IPS DF 19.7 (cell line): ENCODE measurements around the gene HPN.
"Not testable (repeated sequence)": the region's sequence is repeated elsewhere in the genome, so short reads cannot be mapped to it uniquely, and the experiment has no call there.

Experiments
- DNase-seq: peaks from one replicate; pipeline ENCODE4 v3.0.0-alpha.2; 2013; ENCODE audit warnings: low read depth, low spot score

The HPN gene

DNA sequence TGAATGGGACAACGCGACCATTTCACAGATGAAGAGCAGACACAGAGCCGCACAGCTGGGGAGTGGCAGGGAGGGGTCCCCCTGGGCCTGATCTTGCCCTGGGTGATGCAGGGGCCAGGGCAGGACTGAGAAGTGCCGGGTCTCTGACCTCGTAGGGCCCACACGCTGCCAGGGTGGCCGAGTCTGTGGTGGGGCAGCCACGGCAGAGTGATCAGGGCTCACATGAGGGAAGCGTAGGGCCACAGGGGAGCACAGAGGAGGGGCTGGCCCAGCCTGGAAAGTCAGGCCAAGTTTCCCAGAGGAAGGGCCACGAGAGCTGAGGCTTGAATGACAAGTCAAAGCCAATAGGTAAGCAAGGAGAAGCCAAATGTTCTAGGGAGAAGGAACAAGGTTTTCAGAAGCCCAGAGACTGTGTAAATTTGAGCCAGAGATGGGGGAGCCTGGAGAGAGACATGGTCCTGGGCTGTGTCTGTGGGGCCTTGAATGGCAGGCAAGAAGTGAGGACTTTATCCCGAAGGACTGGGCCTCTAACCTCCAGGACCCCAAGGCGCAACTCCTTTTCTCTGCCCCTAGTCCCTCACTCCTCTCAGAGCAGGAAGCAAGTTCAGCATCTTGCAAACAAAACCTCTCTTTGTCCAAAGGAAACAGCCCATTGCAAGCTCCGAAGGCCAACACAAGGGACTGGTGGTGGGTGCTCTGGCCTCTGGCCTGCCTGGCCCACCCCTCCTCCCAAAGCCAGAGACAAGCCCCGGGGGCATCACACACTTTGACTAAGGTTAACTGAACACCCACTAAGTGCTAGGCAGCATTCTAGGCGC is 42.4 kb downstream of the HPN start:
- no peak for DNase-seq

DNA sequence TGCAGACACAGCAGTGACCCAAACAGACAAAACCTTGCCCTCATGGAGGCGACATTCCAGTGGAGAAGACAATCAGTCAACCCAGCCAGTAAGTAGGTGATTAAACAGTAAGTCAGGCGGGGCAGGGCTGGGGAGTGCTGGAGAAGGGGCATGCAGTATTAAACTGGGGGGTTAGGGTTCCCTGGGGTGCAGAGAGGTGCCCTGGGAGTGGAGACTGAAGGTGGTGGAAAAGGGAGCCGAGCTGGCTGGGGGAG is 42.9 kb downstream of the HPN start:
- no peak for DNase-seq

DNA sequence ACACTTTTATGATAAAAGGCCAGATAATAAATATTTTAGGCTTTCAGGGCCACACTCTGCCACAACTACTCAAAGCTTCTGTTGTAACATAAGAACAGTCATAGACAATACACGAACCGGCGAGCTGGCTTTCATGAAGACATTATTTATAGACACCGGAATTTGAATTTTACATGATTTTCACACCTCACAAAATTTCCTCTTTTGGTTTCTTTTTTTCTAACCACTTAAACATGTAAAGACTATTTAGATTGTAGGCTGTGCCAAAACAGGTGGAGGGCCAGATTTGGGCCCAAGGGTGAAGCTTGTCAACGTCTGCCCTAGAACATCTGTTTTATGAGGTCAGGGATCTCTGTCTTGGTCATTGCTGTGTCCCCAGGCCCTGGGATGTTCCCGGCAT is 44.4 kb downstream of the HPN start:
- DNase-seq: no peak

DNA sequence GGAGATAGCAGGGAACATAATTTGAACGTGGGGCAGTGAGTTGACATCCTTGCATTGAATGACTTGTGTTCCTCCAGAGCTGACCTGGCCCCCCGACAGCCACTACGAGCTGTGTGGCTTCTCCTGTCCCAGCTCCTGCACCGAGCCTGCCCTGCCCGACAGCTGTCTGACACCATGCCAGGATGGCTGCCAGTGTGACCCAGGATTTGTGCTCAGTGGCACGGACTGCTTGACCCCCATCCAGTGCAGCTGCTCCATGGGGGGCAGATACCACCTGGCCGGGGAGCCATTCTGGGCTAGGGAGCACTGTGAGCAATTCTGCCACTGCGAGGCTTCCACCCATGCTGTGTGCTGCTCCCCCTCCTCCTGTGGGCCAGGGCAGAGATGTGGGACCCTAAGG is 44.9 kb downstream of the HPN start:
- no peak for DNase-seq

DNA sequence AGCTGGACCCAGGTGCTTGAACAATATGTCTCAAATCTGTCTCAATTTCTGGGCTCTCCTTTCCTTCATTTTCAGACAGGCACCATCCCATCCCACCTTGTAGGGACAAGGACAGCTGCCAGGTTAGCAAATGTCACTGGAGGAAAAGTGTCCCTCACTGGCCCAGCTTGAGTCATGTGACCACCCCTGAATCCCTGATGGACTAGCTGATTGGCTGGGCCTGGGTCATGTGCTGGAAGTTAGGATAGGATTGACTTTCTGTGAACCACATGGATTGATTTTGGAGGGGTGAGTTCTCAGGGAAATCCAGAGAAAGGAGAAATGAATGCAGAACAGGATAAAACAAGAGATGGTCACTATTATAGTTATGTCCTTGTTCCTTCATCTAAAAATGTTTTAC is 45.9 kb downstream of the HPN start:
- DNase-seq: no peak

DNA sequence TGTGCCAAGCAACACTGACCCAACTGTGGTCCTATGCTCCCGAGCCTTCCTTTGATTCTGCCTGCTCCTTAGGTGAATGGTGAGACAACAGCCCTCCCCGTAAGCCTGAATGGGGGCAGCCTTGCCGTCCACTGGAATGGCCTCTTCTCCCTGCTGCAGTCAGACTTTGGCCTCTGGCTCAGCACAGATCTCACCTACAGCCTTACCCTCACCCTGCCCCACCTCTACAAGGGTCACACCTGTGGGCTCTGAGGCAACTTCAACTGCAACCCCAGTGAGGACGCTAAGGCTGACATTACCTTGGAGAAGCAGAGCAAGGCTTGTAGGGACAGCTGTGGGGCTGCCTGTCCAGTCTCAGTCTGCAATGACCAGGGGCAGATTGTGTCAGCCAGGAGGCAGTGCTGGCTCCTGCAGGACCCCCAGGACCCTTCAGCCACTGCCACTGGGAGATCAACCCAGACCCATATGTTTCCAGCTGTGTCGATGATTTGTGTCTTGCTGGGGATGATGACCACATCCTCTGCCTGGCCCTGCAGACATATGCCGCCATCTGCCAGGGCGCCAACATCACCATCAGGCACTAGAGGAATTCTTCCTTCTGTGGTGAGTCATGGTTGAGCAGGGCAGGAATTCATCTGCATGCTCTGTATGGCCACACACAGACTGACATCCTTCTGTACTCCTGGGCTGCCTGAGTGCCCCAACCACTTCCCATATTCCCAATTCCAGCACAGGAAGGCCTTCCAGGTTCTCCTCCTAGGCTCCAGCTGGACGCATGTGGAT is 46.8 kb downstream of the HPN start:
- no peak for DNase-seq

DNA sequence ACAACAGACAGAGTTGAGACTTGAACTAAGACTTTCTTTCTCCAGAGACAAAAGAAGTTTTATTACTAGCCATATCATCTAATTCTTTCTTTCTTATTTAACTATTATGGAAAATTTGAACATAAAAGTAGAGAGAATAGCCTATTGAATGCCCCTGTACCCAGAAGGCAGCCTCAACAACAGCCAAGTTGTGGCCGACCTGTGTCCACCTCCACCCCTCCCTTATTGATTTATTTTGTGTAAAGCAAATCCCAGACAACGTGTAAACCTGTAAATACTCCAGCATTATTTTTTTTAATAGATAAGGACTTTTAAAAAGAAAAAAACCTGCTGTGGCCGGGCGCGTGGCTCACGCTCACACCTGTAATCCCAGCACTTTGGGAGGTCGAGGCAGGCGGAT is 48.0 kb downstream of the HPN start:
- DNase-seq: no peak

DNA sequence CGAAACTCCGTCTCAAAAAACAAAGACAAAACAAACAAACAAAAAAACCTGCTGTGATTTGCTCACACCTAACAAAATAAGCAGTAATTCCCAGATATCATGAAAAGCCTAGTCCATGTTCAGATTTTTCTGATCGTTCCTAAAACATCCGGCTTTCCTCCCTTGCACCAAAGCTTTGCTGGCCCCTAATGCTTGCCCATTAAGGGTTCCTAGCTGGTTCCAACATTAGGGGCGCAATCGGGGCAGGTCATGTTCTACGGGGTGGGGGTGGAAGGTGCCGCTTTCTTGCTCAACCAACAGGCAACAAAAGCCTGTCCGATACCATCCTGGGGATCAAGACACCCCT is 48.6 kb downstream of the HPN start:
- no peak for DNase-seq

DNA sequence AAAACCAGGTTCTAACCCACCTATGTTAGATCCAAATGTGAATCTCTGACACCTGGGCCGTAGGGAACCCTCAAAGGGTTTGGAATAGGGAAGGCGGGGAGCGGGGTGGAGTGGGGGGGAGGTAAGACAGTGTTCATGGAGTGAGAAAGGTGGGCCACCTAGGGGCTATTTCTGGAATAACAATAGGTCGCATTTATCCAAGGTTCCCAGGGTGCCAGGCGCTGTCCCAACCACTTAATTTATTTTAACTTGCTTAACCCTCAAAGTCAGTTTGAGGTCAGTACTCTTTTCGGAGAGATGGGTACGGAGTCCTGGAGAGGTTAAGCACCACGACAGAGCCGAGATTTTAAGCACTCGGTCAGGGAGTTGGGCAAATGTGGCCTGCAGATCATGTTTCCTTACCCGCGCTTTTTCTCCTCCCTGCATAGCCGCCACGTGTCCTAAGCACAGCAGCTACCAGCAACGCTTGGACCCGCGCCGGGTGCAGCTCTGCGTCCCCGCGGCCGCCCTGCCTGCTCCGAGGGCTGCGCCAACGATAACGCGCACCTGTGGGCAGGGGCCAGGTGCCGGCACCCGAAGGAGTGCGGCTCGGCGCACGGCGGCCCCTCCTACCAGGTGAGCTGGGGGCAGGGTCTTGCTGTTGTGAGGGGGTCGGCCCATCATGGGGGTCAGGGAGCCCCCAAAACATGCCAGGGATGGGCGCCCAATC is 49.1 kb downstream of the HPN start:
- DNase-seq: peak; percentile 47

DNA sequence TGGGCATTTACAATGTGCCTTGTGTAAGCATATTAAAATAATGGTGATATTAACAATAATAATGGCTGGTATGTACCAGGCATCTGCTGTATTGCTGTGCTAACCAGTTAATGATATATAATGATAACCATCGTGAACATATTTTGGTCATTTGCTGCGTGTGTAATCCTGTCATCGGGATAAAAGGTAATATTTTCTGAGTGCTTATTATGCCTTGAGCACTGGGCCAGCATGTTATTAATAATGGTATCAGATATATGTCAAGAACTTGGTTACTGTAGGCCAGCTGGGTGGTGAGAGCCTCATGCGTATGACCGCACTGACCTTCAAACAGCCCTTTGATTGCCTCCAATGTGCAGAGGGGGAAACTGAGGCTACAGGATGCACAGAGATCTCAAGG is 51.9 kb downstream of the HPN start:
- no peak for DNase-seq

DNA sequence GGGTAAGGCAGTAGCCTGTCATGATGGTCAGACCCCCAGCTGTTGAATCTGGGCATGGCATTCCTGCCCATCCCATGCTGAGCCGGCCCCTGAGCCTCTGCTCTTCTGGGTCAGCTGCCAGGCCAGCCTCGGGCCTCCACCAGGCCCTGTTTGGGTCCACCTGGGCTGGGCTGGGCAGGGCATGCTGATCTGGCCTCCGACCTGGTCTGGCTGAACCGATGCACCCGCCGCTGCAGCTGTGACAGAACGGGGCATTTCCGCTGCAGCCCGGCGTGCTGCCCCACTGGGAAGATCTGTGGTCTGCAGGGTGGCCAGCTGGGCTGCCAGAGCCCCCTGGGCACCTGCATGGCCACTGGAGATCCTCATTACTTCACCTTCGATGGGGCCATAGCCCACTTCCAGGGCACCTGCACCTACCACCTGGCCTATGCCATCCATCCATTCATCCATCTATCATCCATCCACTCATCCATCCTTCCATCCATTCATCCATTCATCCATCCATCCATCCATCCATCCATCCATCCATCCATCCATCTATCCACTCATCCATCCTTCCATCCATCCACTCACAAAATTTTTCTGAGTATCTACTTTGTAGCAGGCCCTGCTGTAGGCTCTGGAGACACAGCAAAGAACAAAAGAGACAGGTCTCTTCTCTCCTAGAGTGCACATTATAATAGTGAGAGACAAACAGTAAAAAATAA is 52.6 kb downstream of the HPN start:
- no peak for DNase-seq

DNA sequence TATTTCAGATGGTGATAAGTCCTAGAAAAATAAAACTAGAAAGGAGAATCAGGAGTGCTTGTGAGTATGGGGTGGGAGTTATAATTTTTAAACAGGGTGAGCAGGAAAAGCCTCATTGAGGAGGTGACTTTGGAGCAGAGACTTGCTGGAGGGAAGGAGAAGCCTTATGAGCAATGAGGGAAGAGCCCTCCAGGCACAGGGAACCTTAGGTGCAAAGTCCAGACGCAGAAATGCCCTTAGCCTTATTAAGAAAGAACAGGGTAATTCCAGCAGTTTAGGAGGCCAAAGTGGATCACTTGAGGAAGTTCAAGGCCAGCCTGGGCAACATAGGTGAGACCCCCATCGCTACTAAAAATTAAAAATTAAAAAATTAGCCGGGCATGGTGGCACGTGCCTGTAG is 53.1 kb downstream of the HPN start:
- DNase-seq: no peak

DNA sequence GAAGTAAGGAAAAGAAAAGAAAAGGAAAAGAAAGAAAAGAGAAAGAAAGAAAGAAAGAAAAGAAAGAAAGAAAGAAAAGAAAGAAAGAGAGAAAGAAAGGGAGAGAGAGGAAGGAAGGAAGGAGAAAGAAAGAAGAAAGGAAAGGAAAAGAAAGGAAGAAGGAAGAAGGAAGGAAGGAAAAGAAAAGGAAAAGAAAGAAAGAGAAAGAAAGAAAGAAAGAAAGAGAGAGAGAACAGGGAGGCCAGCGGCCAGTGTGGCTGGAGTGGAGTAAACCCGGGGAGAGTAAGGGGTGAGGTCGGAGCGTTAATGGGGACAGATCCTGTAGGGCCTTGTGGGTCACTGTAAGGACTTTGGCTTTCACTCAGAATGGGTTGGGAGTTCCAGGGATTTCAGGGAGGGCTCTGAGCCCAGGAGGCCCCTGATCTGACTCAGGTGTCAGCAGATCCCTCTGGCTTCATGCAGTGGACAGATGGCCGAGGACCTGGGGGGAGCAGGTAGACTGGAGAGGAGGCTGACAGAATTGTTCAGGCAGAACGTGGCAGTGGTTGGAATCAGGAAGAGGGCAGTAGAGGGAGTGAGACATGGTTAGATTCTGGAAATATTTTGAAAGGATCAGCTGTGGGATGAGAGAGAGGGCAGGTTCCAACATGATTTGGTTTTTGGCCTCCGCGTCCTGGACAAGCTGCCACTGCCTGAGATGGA is 54.3 kb downstream of the HPN start:
- DNase-seq: no peak

DNA sequence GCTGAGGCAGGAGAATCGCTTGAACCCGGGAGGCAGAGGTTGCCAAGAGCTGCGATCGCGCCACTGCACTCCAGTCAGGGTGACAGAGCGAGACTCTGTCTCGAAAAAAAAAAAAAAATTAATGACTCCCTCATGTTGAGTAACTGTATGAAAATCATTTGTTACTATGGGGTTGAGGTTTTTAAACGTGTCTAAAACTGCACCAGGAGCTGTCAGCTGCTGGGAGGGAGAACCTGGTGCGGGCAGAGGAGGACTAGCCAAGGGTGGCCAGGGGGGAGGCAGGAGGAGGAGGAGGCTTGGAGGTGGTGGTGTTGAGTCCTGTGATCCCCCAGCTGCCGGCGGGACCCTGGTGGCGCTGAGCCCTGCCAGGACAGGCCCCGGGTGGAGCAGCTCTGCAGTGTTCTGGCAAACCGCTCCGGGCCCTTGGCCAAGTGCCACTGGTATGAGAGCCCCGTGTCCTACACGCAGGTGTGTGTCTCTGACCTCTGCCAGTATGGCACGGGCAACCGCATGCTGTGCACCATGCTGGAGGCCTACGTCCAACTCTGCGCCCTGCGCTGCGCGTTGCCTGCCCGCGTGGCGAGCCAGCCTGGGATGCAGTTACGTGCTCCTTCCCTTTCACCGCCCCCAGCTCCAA is 57.0 kb downstream of the HPN start:
- no peak for DNase-seq

DNA sequence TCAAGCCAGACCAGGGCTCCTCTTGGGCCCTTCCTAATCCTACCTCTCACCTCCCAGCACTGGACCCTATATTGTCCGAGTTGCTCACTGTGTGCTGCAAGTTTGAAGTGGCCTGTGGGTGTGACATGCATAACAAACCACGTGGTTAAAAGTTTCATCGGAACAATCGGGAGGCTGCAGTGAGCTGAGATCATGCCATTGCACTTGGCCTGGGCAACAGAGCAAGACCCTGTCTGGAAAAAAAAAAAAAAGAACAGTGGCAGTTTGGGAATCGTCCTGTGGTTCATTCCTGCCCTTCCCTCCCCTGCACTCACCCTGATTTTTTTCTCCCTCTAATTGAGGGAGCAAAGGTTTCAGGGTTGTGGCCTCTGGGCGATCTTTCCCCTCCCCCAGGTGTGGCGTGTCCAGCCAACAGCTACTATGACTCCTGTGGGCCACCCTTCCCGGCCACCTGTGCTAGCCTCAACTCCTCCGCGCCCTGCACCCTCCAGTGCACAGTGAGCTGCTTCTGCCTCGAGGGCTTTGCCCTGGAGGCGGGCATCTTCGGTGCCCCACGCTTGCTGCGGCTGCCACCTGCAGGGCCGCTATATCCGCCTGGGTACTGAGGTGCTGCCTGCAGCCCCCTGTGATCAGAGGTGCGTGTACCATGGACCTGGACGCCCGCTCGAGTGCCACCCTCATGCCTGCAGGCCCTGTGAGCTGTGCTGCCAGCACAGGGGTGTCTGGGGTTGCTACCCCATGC is 57.8 kb downstream of the HPN start:
- no peak for DNase-seq

DNA sequence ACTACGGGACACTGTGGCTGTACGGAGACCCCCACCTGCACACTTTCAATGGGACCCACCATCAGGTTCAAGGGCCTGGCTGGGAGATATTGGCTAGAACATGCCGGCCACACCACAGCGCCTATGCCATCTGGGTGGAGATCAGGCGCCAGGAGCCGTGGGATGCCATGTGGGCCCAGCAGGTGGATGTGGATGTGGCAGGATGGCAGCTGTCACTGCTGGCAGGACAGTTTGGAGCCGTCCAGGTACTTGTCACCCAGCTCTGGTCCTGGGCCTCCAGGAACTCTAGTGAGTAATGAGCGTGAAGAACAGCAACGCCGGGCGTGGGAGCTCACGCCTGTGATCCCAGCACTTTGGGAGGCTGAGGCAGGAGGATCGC is 58.4 kb downstream of the HPN start:
- no peak for DNase-seq

DNA sequence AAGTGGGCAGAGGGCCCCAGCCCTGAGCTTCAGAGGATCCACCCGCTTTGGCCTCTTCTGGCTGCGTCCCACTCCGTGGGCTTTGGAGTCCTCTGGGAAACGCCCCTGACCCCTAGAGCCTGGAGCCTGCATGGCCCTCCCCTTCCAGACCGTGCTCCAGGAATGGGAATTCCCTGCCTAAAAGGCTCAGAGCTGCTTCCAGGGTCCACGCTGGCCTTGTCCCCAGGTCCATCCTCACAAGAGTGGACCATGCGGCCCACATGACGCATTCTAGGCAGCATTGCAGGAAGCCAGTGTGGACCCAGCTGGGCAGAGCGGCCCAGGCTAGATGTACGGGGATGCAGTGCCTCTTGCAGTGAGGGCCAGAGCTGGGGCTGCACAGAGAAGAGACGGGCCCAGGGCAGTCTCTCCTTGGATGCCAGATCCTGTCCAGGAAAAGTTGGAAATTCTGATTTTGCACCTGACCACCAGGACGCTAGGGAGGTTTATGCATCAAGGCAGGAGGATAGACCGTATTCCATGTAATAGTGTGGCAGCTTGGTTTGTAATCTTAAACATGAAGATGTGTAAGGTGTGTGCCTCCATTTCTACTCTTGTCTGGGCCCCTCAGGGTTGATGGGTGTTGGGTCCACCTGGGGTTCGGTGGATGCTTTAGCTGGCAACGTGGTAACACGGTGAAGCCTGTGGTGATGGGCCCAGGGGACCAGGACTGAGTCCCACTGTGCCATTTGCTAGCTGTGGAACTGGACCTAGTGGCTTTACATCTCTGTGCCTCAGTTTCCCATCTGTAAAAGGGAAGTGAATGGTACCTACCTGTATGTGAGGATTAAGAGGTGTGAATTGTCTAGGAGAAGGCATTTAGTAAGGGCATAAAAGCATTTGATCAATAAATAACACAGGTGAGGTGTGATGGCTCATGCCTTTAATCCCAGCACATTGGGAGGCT is 59.3 kb downstream of the HPN start:
- no peak for DNase-seq

DNA sequence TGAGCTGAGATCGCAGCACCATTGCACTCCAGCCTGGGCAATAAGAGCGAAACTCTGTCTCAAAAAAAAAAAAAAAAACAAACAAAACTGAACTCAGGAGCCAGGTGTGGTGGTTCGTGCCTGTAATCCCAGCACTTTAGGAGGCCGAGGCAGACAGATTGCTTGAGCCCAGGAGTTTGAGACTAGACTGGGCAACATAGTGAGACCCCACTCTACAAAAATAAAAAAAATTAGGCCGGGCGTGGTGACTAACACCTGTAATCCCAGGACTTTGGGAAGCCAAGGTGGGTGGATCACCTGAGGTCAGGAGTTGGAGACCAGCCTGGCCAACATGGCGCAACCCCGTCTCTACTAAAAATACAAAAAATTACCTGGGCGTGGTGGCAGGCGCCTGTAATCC is 60.4 kb downstream of the HPN start:
- DNase-seq: not testable (repeated sequence)

DNA sequence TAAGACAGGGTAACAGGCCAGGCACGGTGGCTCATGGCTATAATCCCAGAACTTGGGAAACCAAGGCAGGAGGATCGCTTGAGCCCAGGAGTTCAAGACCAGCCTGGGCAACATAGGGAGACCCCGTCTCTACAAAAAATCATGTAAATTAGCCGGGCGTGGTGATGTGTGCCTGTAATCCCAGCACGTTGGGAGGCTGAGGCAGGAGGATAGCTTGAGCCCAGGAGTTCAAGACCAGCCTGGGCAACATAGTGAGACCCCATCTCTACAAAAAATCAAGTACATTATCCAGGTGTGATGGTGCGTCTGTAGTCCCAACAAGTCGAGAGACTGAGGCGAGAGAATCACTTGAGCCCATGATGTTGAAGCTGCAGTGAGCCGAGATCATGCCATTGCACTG is 62.1 kb downstream of the HPN start:
- DNase-seq: not testable (repeated sequence)
